ENCODE measurements around the gene FLRT1. TPM values are rescaled to one million over a fixed set of nuclear protein-coding genes. Genes with fewer than 3 reads are reported as not detected.

Gene FLRT1
- total RNA-seq, 1 donor = not detected

DNA sequence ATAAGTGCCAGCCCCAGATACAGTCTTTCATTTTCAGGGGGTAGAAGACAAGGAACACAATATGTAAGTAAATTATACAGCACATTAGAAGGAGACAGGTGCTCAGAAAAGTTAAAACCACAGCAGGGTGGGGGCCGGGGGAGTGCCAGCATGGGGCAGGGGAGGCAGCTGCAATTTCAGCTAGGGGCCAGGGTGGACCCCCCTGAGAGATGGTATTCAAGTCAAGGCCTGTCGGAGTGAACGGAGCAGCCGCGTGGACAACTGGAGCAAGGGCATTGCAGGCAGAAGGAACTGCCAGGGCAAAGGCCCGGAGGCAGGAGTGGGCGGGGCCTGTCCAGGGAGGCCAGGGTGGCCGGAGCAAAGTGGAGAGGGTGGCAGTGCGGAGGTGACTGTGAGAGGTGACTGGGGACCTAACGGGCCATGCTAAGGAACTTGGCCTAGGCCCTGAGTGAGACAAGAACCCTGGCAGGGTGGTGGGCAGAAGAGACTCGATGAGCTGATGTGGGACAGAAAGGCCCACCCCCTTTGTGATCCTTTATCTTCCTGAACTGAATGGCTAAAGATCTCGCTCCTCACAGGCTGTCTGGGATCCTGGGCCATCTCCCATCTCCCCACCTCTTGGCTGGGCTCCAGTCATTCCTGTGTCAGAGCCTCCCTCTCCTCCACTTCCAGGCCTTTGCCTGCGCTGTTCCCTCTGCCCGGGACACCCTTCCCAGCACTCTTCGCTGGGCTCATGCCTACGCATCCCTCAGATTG lies 22.4 kb upstream of the FLRT1 start:
- H3K27me3 ChIP-seq (ENCODE audit: insufficient read depth, low read length) = no peaks in the 10 kb centered on the region
- H3K9me3 ChIP-seq (ENCODE audit: low read depth, low read length) = no peaks in the 10 kb centered on the region
- no peak overlapping the region for H3K4me3 ChIP-seq (ENCODE audit: low read length)
- no peaks in the 10 kb centered on the region for H3K4me1 ChIP-seq (ENCODE audit: insufficient read depth, low read length)

DNA sequence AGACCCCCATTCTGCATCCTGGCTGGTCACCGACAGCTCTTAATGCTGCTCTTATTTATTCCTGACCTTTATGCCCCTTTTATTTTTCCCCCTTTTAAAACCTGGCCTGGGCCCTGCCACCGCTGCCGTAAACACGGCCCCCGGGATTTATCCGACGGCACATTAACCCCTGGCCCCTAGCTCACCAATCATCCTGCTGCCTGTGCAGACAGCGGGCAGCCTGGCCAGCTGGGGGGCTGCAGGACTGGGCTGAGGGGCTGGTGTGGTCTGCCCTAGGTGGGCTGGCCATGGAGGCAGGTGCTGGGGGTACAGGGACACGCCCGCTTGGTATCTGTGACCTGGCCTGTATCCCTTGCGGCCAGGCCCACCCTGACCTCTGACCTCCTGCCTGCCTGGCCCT lies 21.4 kb upstream of the FLRT1 start:
- H3K4me3 ChIP-seq (ENCODE audit: low read length) = no peak overlapping the region
- H3K9me3 ChIP-seq (ENCODE audit: low read depth, low read length) = no peaks in the 10 kb centered on the region

DNA sequence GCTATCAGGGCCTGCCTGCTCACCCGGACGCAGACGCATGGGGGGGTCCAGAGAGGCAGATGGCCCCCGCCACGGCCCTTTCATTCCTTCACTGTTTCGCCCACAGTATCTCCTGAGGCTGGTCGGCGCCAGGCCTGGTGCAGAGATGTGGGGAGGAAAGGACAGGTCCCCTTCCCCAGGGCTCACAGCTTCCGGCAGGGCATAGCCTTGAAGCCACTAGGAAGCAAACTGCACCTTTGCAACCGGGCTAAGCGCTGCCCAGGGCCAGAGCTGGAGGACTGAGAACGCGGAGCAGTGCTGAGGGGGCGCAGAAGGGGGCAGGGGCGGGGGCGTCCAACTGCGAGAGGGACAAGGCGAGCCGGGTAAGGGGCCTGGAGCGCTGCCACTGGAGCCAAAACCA lies 20.2 kb upstream of the FLRT1 start:
- no peaks in the 10 kb centered on the region for H3K9me3 ChIP-seq (ENCODE audit: low read depth, low read length)
- H3K4me3 ChIP-seq (ENCODE audit: low read length) = no peak overlapping the region
- H3K4me1 ChIP-seq (ENCODE audit: insufficient read depth, low read length) = no peaks in the 10 kb centered on the region
- H3K27me3 ChIP-seq (ENCODE audit: insufficient read depth, low read length) = no peaks in the 10 kb centered on the region

More for the DNA sequence above, 21.4 kb upstream of the FLRT1 start:
- Histone ChIP-seq H3K4me1 (ENCODE audit: insufficient read depth, low read length) (no peaks in the 10 kb centered on the region), H3K27me3 (ENCODE audit: insufficient read depth, low read length) (no peaks in the 10 kb centered on the region)

DNA sequence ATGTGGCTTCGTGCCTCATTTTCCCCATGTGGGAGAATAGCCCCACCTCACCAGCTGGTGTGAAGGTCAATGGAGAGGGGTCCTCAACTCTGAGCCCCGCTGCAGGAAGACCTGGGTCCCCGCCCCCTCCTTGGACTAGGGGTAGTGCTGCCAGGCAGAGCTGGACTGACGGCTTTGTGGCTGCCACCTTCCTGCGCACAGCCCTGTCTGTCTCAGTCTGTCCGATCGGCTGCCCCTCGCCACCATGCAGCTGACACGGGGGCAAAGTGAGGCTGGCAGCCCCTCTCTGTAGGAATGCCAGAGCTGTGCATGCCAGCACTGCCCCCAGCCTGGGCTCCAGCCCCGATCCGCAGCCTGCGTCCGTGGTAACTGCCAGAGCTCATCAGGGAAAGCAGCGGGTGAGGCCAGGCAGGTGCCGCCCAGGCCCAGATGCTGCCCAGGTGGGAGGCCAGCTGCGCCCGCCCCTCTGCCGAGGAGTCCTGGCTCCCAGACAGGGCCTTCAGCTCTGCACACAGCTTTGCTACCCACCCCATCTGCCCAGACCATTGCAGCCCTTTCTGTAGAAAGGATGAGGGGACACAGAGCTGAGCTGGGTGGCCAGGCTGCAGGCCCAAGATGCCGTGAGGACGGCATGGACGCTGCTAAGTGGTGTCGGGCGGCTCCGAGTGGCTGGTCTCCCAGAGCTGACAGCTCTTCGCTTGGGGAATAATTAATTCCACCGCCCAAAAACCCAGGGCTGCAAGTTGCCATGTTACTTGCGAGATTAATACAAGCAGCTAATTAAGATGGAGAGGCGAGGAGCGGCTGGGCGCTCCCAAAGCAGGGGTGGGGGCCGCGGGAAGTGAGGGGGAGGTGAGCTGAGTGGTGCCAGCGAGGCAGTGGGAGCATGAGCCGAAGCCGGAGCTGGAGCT lies 19.5 kb upstream of the FLRT1 start:
- no peak overlapping the region for H3K4me3 ChIP-seq (ENCODE audit: low read length)
- H3K9me3 ChIP-seq (ENCODE audit: low read depth, low read length) = no peaks in the 10 kb centered on the region
- no peaks in the 10 kb centered on the region for H3K4me1 ChIP-seq (ENCODE audit: insufficient read depth, low read length)
- H3K27me3 ChIP-seq (ENCODE audit: insufficient read depth, low read length) = no peaks in the 10 kb centered on the region

DNA sequence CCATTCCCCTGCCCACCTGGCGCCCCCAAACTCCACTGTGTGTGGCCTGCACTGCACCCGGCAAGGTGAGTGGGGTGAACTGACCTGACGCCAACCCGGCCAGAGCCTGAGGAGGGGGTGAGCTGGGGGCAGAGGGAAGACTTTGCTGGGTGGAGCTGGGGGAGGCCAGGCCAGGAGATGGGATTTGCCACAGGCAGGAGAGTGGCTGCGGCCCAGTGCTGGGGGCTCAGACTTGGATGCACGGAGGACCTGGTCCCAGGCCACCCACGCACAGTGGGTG lies 17.8 kb upstream of the FLRT1 start:
- no peaks in the 10 kb centered on the region for H3K9me3 ChIP-seq (ENCODE audit: low read depth, low read length)
- H3K27me3 ChIP-seq (ENCODE audit: insufficient read depth, low read length) = no peaks in the 10 kb centered on the region
- no peak overlapping the region for H3K4me3 ChIP-seq (ENCODE audit: low read length)
- H3K4me1 ChIP-seq (ENCODE audit: insufficient read depth, low read length) = no peaks in the 10 kb centered on the region

DNA sequence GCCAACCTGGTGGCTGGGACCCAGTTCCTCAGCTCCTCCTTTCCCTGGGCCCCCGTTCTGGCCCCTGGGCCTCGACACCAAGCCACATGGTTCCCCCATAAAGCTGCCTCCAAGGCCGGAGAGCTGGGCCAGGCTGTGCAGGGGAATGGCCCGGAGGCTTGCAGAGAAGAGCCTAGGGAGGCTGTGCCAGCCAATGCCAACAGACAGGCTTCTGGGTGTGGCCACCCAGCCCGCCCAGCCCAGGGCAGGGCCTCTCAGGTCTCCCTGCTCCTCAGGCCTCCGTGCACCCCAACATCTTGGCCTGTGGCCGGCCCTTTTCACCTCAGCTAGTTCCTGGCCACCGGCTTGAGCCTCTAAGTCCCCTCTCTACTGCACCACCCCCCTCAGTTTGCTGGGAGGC lies 17.4 kb upstream of the FLRT1 start:
- no peak overlapping the region for H3K4me3 ChIP-seq (ENCODE audit: low read length)
- no peaks in the 10 kb centered on the region for H3K4me1 ChIP-seq (ENCODE audit: insufficient read depth, low read length)
- no peaks in the 10 kb centered on the region for H3K27me3 ChIP-seq (ENCODE audit: insufficient read depth, low read length)
- H3K9me3 ChIP-seq (ENCODE audit: low read depth, low read length) = no peaks in the 10 kb centered on the region

DNA sequence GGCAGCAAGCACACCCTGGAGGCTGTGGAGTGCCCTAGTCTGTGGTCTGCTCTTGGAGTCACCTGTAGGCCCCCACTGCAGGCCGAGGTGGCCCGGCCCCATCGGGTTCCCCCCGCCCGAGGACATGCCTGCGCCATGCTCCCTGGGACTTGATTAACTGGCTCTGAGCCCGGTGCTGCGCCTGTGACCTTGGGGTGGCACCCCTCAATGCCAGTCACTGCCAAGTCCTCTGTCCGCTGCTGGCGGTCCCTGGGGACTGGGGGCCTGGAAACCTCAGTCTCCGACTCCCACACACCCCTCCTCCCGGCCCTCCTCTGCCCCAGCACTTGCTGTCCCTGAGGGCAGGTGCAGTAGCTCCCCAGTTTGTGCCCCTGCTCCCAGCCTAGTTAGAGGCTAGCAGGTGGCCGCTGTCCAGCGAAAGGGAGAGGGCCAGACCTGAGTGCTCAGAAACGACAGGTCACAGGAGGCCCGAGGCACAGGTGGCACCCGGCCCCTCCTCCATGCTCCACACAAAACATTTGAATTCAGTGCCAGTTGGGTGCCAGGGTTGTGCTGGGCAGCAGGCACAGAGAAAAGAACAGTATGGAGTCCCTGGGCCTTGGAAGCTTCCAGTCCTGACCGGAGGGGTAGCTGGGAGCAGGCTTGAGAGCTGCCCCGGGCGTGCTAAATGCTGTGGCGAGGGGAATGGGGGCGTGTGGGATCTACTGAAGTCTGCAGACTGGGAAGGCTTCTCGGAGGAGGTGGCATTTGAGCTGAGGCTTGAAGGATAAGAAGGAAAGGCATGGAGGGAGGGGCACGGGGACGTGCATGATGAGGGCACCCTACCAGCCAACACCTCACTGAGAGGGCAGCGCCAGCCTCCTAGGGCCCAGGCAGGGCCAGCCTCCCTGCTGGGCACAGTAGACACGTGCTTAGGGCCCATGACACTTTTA lies 16.4 kb upstream of the FLRT1 start:
- Histone ChIP-seq H3K27me3 (ENCODE audit: insufficient read depth, low read length) (no peaks in the 10 kb centered on the region), H3K4me3 (ENCODE audit: low read length) (no peak overlapping the region), H3K4me1 (ENCODE audit: insufficient read depth, low read length) (no peaks in the 10 kb centered on the region), H3K9me3 (ENCODE audit: low read depth, low read length) (no peaks in the 10 kb centered on the region)

DNA sequence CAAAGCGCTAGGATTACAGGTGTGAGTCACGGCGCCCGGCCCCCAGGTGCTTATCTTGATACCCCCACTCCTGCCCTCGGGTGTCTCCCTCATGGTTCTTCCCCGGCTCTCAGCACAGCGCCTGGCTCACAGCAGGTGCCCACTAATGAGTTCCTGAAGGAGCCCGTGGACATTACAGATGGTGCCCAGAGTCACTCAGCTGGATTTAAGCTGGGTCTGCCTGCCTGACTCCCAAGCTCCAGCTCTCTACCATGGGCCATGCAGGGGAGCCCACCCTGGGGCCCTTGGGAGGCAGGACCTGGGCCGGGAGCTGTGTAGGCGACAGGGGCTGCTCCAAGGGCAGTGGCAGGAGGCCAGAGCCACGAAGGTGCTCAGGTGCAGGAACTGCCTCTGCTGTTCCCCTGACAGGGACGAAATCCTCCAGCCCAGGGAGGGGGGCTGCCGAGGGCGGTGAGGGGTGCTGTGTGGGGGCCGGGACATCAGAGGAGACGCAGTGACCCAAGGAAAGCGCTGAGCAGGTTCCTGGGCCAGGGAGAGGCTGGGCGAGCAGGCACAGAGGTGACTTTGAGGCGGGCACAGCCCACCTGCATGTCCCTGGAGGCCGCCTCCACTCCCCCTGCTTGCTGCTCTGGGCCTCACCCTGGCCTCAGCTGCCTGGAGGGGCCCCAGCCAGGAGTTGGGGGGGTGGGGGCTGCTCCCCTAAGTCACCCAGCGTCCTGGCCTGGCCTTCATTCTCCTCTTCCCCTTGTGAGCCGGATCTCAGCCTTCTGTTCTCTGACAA lies 14.6 kb upstream of the FLRT1 start:
- H3K27me3 ChIP-seq (ENCODE audit: insufficient read depth, low read length) = no peaks in the 10 kb centered on the region
- H3K4me1 ChIP-seq (ENCODE audit: insufficient read depth, low read length) = no peaks in the 10 kb centered on the region
- no peak overlapping the region for H3K4me3 ChIP-seq (ENCODE audit: low read length)
- no peaks in the 10 kb centered on the region for H3K9me3 ChIP-seq (ENCODE audit: low read depth, low read length)

DNA sequence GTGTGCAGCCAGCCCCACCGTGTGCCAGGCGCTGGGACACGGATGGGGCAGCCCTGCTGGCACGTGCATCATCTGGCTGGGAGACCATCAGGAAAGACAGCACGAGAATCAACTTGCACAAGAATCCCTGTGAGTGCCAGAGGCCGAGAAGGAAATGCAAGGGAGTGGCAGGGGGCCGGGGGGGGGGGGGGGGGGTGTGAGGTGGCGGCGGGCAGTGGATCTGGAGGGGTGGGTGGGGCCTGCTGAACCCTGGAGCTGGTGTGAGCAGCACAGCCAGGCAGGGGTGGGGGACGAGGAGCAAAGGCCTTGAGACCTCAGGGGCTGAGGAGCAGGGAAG lies 14.0 kb upstream of the FLRT1 start:
- no peaks in the 10 kb centered on the region for H3K9me3 ChIP-seq (ENCODE audit: low read depth, low read length)
- H3K4me1 ChIP-seq (ENCODE audit: insufficient read depth, low read length) = no peaks in the 10 kb centered on the region
- no peak overlapping the region for H3K4me3 ChIP-seq (ENCODE audit: low read length)
- no peaks in the 10 kb centered on the region for H3K27me3 ChIP-seq (ENCODE audit: insufficient read depth, low read length)

DNA sequence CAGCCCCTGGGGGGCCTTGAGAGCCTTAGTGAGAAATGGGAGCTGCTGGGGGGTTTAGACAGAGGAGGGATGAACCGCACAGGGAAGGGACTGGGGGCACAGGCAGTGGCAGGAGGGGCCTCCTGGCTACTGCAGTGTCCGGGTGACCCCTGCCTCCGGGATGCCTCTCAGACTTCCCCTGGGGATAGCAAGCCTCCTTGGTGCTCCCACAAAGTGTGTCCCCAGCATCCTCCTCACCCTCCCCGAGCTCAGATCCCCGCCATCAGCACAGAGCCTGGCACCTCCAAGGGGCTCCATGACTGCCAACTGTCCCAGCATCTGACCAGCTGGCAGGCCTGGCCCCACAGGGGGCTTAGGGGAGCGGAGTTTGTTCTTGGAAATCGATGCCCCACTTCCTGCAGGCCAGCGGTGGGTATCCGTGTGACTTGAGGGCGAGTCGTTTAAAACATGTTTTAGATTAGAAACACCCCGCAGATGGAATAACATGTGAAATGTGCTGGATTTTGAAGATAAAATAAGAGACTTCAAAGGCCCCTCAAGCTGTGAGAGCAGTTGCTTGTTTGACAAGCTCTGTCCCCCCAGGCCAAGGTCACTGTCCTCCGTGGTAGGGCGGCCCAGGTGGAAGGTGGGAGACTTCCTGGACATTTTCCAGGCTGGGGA lies 13.5 kb upstream of the FLRT1 start:
- H3K27me3 ChIP-seq (ENCODE audit: insufficient read depth, low read length) = no peaks in the 10 kb centered on the region
- no peaks in the 10 kb centered on the region for H3K9me3 ChIP-seq (ENCODE audit: low read depth, low read length)
- H3K4me1 ChIP-seq (ENCODE audit: insufficient read depth, low read length) = no peaks in the 10 kb centered on the region
- no peak overlapping the region for H3K4me3 ChIP-seq (ENCODE audit: low read length)

DNA sequence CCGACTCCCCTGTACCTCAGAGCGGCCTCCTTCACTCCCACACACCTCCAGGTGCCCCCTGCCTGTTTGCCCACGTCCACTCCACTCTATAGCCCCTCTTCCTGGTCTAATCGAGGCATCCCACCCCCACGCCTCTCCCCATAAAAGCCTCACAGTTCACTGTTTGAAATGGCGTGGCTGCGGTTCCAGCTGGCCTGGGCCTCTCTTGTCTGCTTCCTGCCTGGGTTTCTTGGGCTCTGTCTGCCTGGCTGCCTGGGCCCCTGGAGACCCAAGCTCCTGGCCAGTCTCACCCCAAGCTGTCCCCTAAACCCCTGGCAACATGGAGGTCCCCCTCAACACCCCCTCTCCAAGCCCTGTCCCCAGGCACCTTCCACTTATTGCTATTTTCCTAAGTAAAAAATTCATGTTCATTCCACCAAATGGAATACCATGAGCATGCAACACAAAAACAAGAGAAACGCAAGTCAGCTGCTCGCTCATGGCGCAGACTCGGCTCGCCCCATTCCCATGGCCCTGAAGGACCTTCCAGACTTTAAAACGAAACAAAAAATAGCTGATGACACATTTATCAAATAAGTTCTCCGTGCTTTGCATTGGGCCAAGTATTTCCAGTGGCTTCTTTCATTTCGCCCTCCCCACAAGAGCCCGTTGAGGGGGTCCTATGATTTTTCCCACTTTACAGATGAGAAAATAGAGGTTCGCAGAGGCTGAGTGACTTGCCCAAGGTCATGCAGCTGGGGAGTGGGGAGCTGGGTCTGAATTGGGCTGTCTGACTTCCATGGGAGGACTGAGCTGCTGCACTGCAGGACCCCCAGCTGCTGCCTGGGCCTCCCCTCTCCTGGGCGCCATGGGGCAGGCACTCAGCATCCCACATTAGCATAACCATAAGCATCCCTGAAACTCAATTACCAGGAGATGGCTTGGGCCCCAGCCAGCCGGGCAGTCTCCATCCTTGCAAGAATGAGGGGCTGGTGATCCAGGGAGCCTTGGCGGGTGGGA lies 11.7 kb upstream of the FLRT1 start:
- H3K4me1 ChIP-seq (ENCODE audit: insufficient read depth, low read length) = peaks cover 17% of the 10 kb centered on the region
- no peaks in the 10 kb centered on the region for H3K27me3 ChIP-seq (ENCODE audit: insufficient read depth, low read length)
- no peak overlapping the region for H3K4me3 ChIP-seq (ENCODE audit: low read length)

DNA sequence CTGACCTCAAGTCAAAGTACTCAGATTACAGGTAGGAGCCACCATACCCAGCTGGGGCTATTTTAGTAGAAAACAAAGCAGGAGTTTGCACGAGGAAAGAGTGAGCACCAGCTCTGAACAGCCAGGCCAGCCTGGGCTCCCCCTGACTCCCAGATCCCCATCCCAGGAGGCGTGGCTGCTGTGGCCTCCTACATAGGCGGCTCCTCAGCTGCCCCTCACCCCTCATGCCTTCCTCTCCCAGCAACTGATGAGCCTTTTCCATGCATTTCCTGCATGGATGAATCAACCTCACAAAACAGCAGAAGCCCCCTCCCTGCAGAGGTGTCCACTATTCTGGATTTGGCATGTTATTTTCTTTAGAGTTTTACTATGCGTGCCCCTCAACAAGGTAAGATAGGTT lies 10.5 kb upstream of the FLRT1 start:
- no peaks in the 10 kb centered on the region for H3K27me3 ChIP-seq (ENCODE audit: insufficient read depth, low read length)
- peaks cover 17% of the 10 kb centered on the region for H3K4me1 ChIP-seq (ENCODE audit: insufficient read depth, low read length)
- no peak overlapping the region for H3K4me3 ChIP-seq (ENCODE audit: low read length)
- H3K9me3 ChIP-seq (ENCODE audit: low read depth, low read length) = no peaks in the 10 kb centered on the region

More for the DNA sequence above, 11.7 kb upstream of the FLRT1 start:
- H3K9me3 ChIP-seq (ENCODE audit: low read depth, low read length) = no peaks in the 10 kb centered on the region

DNA sequence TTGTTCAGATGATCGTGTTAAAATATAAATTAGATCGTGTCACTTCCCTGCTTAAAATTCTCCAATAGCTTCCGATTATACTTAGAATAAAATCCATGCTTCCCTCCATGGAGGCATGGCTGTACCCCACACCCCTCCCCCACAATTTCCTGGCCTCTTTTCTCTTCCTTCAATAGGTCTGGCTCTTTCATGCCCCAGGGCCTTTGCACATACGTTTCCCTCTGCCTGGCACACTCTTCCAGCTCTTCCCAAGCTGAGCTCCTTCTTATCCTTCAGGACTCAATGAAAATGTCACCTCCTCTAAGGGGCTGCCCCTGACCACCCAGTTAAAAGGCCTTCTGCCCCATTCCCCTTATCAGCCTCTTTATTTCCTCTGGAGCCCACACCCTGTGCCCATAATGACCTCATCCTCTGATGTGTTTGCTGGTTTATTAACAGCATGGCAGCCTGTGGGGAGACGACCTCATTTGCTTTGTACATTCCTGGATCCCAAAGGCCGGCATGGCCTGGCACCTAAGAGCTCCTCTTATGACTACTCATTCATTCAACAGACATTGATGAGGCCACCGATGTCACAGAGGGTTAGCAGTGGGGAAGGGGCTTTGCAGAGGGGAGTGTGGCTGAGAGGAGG lies 9.0 kb upstream of the FLRT1 start:
- peaks cover 17% of the 10 kb centered on the region for H3K4me1 ChIP-seq (ENCODE audit: insufficient read depth, low read length)
- no peaks in the 10 kb centered on the region for H3K9me3 ChIP-seq (ENCODE audit: low read depth, low read length)
- no peak overlapping the region for H3K4me3 ChIP-seq (ENCODE audit: low read length)

More for the DNA sequence above, 9.0 kb upstream of the FLRT1 start:
- no peaks in the 10 kb centered on the region for H3K27me3 ChIP-seq (ENCODE audit: insufficient read depth, low read length)

All from mononuclear cell (primary cell).